Suppressor macrophage treated with lipopolysaccharide for 1 hour (primary cell): ENCODE measurements around the gene MCF2L.
"Not testable (repeated sequence)": the region's sequence is repeated elsewhere in the genome, so short reads cannot be mapped to it uniquely, and the experiment has no call there.

Experiments used
- DNase-seq, 3 donors: peaks; one replicate each; pipeline ENCODE4 v3.0.0-alpha.2; 2020 to 2022

Gene MCF2L

DNA sequence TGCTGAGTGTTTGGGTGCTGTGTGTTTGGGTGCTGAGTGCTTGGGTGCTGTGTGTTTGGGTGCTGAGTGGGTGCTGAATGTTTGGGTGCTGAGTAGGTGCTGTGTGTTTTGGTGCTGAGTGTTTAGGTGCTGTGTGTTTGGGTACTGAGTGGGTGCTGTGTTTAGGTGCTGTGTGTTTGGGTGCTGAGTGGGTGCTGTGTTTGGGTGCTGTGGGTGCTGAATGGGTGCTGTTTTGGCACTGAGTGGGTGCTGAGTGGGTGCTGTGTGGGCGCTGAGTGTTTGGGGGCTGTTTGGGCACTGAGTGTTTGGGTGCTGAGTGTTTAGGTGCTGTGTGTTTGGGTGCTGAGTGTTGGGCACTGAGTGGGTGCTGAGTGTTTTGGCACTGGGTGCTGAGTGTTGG is 88.1 kb downstream of the MCF2L start:
- no peak for DNase-seq

DNA sequence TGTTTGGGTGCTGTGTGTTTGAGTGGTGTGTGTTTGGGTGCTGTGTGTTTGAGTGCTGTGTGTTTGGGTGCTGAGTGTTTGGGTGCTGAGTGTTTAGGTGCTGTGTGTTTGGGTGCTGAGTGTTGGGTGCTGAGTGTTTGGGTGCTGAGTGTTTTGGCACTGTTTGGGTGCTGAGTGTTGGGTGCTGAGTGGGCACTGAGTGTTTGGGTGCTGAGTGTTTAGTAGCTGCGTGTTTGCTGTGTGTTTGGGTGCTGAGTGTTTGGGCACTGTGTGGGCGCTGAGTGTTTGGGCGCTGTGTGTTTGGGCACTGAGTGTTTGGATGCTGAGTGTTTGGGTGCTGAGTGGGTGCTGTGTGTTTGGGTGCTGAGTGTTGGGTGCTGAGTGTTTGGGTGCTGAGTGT is 88.5 kb downstream of the MCF2L start:
- not testable (repeated sequence) for DNase-seq

DNA sequence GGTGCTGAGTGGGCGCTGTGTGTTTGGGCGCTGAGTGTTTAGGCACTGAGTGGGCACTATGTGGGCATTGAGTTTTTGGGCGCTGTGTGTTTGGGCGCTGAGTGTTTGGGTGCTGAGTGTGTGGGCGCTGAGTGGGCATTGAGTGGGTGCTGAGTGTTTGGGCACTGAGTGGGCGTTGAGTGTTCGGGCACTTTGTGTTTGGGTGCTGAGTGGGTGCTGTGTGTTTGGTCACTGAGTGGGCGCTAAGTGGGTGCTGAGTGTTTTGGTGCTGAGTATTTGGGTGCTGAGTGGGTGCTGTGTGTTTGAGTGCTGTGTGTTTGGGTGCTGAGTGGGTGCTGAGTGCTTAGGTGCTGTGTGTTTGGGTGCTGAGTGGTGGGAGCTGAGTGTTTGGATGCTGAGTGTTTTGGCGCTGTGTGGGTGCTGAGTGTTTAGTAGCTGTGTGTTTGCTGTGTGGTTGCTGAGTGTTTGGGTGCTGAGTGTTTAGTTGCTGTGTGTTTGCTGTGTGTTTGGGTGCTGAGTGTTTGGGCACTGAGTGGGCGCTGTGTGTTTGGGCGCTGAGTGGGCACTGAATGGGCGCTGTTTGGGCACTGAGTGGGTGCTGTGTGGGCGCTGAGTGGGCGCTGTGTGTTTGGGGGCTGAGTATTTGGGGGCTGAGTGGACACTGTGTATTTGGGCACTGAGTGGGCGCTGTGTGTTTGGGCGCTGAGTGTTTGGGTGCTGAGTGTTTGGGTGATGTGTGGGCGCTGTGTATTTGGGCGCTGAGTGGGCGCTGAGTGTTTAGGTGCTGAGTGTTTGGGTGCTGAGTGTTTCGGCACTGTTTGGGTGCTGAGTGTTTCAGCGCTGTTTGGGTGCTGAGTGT is 89.3 kb downstream of the MCF2L start:
- no peak for DNase-seq

DNA sequence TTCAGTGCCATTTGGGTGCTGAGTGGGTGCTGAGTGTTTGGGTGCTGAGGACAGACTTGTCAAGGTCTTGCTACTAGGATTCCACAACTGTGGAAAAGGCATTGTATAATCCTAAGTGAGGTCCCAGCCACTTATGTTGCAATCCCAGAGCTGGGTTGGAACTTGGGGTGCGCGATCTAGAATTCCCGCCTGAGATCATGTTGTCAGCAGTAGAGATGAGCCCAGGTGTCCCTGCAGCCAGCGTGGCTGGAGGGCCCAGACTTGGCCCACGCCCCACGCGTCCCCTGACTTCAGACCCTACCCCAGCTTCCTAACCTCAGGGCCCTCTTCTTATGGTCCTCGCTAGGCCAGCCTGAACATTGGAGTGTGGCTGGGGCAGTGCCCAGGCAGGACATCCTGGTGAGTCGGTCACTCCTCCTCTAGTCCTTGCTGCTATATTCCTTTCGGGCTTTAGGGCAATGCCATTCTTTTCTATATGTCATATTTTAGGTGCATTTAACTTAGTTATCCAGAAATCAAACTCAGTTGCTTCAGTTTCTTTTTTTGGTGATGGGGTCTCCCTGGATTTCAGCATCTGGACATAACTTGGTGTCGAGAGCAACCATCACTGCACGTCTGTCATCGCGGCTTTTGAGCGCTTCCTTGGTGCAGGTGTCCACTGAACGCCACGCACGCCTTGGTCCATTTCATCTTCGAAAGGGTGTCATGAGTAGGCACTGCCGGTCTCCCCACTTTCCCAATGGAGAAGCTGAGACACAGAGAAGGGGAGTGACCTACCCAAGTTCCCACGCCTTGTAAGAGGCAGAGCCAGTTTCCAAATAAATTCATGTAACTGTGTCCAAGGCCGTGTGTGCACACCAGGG is 90.2 kb downstream of the MCF2L start:
- DNase-seq: no peak

DNA sequence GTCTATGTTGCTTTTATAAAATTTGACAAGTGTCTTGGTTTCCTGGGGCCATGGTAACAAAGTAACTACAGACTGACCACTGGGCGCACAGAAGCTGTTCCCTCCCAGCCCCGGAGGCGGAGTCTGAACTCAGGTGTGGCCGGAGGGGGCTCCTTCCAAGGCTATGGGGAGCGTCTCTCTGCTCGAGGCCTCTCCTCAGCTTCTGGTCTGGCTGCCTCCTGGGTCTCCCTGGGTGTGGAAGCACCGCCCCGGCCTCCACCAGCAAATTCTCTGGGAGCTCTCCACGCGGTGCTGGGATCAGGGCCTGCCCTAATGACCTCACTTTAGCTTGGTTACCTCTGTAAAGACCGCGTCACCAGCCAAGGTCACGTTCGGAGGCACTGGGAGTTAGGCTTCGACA is 90.9 kb downstream of the MCF2L start:
- DNase-seq: no peak

DNA sequence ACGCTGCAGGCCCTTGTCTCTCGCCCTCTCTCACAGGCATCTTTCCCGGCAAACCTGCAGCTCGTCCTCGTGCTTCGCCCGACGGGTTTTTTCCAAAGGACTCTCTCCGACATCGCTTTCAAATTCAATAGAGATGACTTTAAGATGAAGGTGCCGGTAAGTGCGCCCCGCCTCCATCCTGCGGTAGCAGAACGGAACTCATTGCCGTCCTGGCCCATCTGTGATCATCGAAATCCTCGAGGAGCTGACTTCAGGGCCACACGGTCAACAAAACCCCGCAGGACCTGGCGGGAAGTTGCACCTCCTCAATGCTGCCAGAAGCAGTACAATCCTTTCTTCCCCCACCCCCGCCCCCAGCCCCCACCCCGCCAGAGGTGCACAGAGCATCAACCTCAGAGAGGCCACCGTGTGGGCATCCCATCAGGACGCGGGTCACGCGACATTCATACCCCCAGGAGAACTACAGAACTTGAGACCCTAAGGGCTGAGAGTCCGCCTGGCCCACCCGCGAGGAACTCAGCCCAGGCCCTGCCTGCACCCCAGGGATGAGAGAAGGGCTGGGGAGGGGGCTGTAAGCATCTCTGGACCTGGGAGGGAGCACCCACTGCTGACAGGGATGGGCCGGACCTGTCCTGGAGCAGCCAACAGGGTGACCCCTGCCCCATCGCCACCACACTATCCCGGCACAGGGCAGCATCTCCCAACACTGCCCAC is 91.7 kb downstream of the MCF2L start:
- DNase-seq: no peak

DNA sequence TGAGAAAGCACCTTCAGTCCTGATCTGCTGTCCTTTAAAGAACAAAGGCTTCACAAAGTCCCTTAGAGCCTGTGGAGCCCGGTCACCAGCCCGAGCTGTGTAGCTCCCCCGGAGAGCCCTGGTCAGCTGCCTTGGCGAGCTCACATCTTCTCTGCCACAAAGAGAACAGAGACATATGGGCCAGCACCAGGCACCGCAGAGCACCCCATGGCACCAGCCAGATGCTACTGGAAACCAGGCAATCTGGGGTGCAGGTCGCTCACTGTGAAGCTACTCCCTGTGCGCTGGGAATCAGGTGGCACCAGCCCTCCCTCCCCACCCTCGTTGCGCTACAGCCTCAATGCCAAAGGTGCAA is 92.2 kb downstream of the MCF2L start:
- no peak for DNase-seq

DNA sequence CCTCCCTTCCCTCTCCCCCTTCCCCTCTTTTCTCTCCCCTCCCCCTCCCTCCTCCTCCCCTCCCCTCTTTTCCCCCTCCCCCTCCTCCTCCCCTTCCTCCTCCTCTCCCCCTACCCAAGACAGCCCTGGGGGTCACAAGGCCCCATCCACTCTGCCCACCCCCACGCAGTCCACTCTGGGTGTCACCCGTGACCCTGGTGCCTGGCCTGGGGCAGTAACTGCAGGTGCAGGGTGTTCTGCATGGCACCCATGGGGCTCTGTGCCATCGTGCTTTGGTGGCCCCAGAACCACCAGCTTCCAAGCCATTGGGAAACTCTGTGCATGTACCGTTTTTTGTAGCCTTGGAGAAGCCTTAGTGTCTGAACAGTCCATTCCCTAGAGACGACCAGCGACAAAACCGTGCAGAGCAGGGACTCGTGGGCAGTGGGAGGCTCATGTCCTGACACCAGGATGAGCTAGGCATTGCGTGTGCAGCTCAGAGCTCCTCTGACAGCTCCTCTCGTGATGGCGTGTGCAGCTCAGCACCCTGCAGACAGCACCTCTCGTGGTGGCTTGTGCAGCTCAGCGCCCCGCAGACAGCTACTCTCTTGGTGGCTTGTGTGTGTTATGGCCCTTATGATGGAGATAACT is 92.9 kb downstream of the MCF2L start:
- no peak for DNase-seq

DNA sequence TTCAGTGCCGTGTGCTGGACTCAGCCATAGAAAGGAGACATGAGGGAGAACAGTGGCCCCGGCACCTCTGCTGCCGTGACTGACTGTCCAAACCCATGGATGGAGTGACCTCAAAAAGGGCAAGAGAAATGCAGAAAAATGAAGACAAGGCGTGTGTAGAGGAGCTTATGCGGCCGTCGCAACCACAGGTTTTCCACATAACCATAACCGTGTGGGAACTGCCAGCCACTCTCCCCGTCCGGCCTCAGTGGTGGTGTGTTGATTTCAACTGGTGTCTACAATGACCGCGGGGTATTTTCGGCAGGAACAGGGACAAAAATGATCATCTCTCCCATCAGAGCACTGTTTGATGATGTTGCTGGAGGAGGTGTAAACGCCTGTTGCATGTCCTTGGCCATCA is 93.7 kb downstream of the MCF2L start:
- no peak for DNase-seq

DNA sequence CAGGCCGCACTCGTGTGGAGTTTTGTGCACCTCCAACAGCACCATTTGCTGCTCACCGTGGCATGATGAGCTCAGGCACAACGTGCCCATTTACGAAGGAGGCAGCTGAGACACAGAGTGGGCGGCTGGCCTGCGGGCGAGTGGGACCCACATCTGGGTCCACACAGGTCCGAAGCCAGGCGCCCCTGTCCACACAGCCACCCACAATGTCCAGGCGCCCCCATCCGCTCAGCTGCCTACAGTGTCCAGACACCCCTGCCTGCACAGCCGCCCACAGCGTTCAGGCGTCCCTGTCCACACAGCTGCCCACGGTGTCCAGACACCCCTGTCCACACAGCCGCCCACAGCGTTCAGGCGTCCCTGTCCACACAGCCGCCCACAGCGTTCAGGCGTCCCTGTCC is 94.1 kb downstream of the MCF2L start:
- DNase-seq: no peak

DNA sequence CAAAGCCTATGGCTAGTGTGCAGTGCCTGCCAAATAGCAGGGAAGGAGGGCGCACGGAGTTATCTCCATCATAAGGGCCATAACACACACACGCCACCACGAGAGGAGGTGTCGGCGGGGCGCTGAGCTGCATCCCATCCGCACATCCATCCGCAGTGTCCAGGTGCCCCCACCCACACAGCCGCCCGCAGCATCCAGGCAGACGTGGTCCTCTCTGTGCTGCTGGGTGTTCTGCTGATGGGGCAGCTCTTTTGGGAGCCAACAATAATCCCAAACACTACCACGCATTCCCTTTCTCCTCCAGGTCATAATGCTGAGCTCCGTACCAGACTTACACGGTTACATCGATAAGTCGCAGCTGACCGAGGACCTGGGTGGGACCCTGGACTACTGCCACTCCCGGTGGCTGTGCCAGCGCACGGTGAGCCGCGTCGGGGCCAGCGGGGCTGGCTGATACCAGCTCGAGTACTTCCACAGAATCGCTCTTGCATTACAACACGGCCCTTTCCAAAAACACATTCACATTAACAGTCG is 95.1 kb downstream of the MCF2L start:
- no peak for DNase-seq

DNA sequence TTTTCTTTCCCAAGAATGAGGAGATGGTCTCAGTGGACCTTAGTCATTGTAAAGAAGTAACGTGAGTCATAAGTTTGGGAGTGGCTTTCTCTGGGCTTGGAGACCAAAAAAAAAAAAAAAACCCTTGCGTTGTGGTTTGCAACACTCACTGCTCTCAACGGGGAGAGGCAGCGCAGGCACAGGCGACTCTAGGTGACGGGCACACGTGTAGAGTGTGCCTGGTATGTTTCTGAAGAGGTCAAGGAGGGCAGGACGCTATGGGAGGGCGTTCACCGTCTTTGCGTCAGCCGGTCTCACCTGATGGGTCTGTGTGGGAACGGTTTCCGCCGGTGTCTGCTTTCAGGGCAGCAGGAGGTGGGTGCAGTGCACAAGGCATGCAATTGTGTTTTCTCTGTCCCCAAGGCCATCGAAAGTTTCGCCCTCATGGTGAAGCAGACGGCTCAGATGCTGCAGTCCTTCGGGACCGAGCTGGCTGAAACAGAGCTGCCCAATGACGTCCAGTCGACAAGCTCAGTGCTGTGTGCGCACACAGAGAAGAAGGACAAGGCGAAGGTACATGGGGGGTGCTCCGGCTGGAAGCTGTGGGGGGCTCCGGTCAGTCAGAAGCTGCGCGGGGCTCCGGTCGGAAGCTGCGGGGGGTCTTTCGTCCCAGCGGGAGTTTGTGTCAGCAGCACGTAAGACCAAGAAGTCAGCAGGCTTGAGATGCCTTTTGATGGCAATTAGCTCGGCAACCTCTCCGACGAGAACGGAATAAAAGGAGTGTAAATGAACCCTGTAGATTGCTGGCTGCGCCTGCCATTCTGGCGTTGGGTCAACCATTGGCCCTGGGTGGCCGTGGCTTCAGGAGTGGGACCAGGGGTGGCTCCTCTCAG is 95.8 kb downstream of the MCF2L start:
- DNase-seq: no peak

DNA sequence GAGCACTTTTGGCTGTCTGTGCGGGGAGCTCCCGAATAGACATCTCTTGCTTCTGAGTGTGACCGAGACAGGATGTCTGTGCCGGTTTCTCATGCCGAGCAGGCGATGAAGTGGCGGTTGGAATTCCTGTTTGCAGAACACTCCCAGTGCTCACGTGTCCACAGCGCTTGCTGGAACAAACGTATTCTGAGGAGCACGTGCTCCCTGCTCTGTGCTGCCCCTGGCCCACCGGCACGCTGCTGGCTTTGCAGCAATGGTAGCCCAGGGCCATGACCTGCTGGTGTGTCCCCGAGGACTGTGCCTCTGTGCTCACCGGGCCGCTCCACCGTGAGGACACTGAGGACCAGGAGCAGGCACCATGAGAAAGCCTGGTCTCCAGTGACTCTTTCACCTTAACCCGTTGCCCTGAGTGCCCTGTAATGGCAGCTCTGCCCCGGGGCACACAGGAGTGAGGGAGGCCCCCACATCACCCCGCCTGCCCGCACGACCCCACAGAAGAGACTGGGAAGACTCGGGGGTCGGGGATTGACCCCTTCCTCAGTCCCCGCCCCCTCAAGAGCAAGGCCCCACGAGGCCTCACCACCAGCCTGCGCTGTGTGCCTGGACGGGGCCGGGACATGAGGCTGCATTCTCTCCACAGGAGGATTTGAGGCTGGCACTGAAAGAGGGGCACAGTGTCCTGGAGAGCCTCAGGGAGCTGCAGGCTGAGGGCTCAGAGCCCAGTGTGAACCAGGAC is 96.6 kb downstream of the MCF2L start:
- no peak for DNase-seq

DNA sequence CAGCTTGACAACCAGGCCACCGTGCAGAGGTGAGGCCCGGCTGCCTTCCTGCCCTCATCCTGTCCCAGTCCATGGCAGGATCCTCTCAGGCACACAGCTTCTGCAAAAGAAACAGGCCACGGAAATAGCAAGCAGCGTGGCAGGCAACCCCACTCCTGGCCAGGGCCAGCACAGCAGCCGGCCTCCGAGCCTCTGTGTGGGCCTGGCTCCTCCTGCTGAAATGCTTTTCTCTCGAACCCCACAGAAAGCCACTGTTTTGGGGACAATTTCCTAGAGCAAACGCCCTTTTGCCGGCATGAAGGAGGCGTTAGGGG is 97.1 kb downstream of the MCF2L start:
- DNase-seq: no peak

DNA sequence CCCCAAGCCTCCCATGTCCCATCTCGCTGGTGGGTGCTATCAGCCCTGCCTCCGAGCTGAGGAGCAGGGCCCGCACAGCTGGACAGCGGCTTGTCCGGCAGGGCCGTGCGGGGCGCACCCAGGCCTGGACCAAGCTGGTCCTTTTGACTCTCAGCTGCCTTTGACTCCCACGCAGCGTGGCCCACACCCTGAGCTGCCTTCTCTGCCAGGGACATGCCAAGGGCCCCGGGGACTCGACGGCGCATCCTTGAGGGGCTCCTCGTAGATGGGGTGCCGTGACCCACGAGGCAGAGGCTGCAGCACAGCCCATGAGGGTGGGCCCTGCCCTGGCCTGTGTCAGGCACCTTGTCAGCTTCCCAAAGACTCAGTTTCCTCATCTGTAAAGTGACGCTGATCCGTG is 97.7 kb downstream of the MCF2L start:
- no peak for DNase-seq

DNA sequence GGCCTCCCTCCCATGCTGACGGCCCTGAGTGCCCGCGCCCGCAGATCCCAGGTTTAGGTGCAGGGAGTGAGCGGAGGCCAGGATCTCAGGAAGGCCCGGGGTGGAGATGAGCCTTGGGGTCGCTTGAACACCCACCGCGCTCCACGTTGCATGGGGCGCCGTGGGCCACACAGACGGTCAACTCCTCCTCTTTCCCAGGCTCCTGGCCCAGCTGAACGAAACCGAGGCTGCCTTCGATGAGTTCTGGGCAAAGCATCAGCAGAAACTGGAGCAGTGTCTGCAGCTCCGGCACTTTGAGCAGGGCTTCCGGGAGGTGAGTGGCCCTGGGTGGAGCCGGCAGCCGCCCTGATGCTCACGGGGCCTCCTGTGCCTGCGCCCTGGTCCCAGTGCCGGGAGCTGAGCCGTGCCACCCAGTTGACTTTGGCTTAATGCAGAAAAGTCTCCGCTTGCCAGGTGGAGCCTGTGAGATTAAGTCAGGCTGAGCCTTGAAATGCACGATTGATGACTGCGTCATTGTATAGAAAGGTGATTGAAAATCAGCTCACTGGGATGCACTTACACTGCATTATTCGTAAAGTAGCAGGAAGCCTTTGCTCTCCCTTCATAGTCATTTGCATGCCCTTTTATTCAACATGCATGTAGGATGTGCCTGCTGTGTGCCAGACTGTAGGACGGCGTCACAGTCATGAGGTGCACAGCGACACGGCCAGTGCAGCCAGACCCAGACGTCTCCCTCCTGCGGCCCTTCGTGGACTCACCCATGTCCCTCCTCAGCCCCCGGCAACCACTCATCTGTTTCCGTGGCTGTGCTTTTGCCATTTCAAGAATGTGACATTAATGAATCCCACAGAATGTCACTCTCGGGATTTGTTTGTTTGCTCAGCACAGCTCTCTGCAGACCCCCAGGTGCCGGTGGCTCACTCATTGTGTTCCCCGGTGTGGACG is 101.1 kb downstream of the MCF2L start:
- DNase-seq: no peak

DNA sequence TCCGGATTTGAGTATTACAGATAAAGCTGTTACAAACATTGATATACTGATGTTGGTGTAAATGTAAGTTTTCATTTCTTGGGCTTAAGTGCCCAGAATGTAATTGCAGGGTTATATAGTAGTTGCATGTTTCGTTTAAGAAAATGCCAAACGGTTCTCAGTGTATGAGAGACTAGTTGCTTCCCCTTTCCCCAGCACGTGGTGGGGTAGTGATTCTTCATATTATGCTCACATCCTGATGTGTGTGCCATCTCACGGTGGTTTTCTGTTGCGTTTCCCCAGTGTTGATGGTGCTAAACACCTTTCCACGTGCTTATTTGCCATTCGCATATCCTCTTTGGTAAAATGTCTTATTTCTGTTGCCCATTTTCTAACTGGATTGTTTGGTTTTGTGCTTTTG is 101.8 kb downstream of the MCF2L start:
- no peak for DNase-seq

DNA sequence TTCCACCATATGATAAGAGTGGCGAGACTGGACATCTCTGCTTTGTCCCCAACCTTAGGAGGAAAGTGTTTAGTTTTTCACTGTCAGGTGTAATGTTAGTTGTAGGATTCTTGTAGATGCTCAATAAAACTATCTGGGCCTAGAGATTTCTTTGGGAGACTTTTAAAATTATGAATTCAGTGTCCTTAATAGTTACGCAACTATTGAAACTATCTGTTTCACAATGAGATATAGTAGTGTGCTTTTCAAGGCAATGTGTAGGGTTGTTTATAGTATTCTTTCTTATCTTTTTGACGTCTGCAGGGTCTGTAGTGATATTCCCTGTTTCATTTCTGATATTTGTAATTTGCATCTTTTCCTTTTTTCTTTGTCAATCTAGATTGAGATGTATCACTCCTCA is 103.4 kb downstream of the MCF2L start:
- DNase-seq: no peak

DNA sequence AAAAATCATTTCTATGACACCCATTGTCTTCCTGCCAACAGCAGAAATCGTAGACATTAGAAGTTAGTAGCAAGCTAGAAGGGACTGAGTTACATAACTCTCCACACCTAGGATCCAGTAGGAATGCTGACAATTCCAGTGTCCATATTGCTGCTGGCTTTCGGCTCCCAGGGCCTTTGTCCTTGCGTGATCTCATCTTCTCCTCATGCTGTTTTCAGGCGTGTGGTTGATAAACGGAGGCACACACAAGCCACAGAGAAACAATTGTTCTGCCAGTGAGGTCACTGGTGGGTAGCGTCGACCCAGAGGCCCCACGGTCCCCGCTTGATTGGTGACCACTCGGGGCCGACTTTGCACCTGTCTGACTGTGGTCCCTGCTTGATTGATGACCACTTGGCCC is 104.9 kb downstream of the MCF2L start:
- no peak for DNase-seq

DNA sequence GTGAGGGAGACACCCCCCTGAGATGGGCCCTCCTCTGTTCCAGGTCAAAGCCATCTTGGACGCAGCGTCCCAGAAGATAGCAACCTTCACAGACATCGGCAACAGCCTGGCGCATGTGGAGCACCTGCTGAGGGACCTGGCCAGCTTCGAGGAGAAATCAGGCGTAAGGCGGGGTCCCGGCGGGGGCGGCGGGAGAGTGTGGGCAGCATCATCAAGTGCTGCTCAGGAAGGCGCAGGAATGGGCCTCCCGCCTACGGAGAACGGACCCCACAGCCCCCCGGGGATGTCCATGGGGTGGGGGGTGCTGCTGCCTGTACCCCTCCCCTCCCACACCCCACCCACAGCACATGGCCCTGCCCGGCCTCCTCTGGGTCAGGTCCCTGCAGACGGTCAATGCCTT is 105.4 kb downstream of the MCF2L start:
- no peak for DNase-seq
